Mammary epithelial cell (primary cell): Measurements from ENCODE around the gene RGS17.

Experiments
- CTCF ChIP-seq, 2 donors: IDR thresholded peaks in 1 of 2; conservative IDR thresholded peaks in 1 of 2; 2 replicates each; pipeline ENCODE4 v1.5.1; 2011 to 2012; ENCODE audit warnings: inconsistent platforms in 2 of 2, low read length in 2 of 2, mild to moderate bottlenecking in 2 of 2, control low read depth in 1 of 2, low read depth in 1 of 2; ENCODE audit not compliant: insufficient read depth in 1 of 2; ENCODE audit errors: extremely low read depth in 1 of 2
- EZH2 ChIP-seq: IDR thresholded peaks from 2 replicates; pipeline ENCODE4 v1.6.1; 2012; ENCODE audit warnings: low read length, inconsistent platforms, borderline replicate concordance

- TF ChIP-seq CTCF (conservative IDR thresholded peaks at IDR 0.05 in 1 of 2, IDR thresholded peaks at IDR 0.05 in 1 of 2; ENCODE audit: extremely low read depth in 1 of 2, insufficient read depth in 1 of 2, low read depth in 1 of 2, low read length in 2 of 2) (no peak), EZH2 (no peak)
Measured at GRCh38 chr6:153125032-153125431, 6.0 kb downstream of the RGS17 start.
